ENCODE measurements around the gene USP3. TPM values are rescaled to one million over a fixed set of nuclear protein-coding genes. Genes with fewer than 3 reads are reported as not detected.

Gene USP3
- total and polyA plus RNA-seq, 2 donors (not counting 3 experiments of a cell fraction or from before 2014, with no cell fraction given) = 18.8 to 52.4 TPM

GRCh38 chr15:63469190-63469589, 35.2 kb upstream of the USP3 start:
- intact Hi-C loops (cut with micrococcal nuclease) (loop anchor here (5.0 kb wide), 1 partner anchor 113 kb away; no protein-coding TSS in a partner anchor), dilution Hi-C loops (cut with MboI; ENCODE audit: extremely low pct_ligation_motif_present, low sequenced_read_pairs) (no loop called here)
- no peaks in the 10 kb centered on the region for H3K4me1 ChIP-seq (ENCODE audit: control insufficient read depth, extremely low read depth, insufficient read depth, low read length)
- BruUV-seq (replicated peaks) = no TSS peak
- no peak overlapping the region for H3K9ac ChIP-seq (replicated peaks; ENCODE audit: extremely low read depth, insufficient read depth, low read length)
- ChIA-PET POLR2A (no interaction called here), CTCF (interaction anchor here (1.0 to 2.9 kb wide), 2 partner anchors 18 to 131 kb away, joined by 3 to 27 read pairs; no protein-coding TSS in a partner anchor)
- TF ChIP-seq CTCF (IDR thresholded peaks at IDR 0.05; ENCODE audit: extremely low read depth in 1 of 2, insufficient read depth in 1 of 2, low read depth in 1 of 2, low read length in 2 of 2) (no peak), POLR2AphosphoS5 (IDR thresholded peaks at IDR 0.05; ENCODE audit: insufficient read depth, low read depth, low read length) (no peak)
- H3K27me3 ChIP-seq (ENCODE audit: control insufficient read depth in 2 of 2, insufficient read depth in 2 of 2, low read length in 2 of 2) = no peaks in the 10 kb centered on the region
- no peaks in the 10 kb centered on the region for H3K9me3 ChIP-seq (replicated peaks; ENCODE audit: control insufficient read depth, insufficient read depth, low read length)
- no peaks in the 10 kb centered on the region for H3K79me2 ChIP-seq (ENCODE audit: control insufficient read depth, insufficient read depth, low read length)
- no peak overlapping the region for H3K4me3 ChIP-seq (replicated peaks in 1 of 3; ENCODE audit: insufficient read depth in 1 of 3, low read depth in 1 of 3, low read length in 3 of 3)
- no peak overlapping the region for H3K4me2 ChIP-seq (ENCODE audit: insufficient read depth, low read length)
- no peak overlapping the region for H2AFZ ChIP-seq (ENCODE audit: low read depth, low read length)
- no peaks in the 10 kb centered on the region for H4K20me1 ChIP-seq (replicated peaks; ENCODE audit: control insufficient read depth, extremely low read depth, insufficient read depth, low read length)
- no peak overlapping the region for H3K27ac ChIP-seq (ENCODE audit: insufficient read depth, low read depth, low read length)
- no peaks in the 10 kb centered on the region for H3K36me3 ChIP-seq (ENCODE audit: control insufficient read depth in 2 of 2, extremely low read depth in 1 of 2, insufficient read depth in 2 of 2, low read length in 2 of 2)
- FAIRE-seq (no peak), DNase-seq (ENCODE audit: low read depth, low spot score) (no peak)
- H3K9me1 ChIP-seq (replicated peaks; ENCODE audit: control insufficient read depth, extremely low read depth, insufficient read depth, low read length) = no peaks in the 10 kb centered on the region

GRCh38 chr15:63469984-63470383, 34.4 kb upstream of the USP3 start:
- Histone ChIP-seq H3K9ac (replicated peaks; ENCODE audit: extremely low read depth, insufficient read depth, low read length) (no peak overlapping the region), H3K9me1 (replicated peaks; ENCODE audit: control insufficient read depth, extremely low read depth, insufficient read depth, low read length) (no peaks in the 10 kb centered on the region), H3K9me3 (replicated peaks; ENCODE audit: control insufficient read depth, insufficient read depth, low read length) (no peaks in the 10 kb centered on the region), H3K27me3 (ENCODE audit: control insufficient read depth in 2 of 2, insufficient read depth in 2 of 2, low read length in 2 of 2) (no peaks in the 10 kb centered on the region), H2AFZ (ENCODE audit: low read depth, low read length) (no peak overlapping the region), H4K20me1 (replicated peaks; ENCODE audit: control insufficient read depth, extremely low read depth, insufficient read depth, low read length) (no peaks in the 10 kb centered on the region), H3K4me3 (replicated peaks in 1 of 3; ENCODE audit: insufficient read depth in 1 of 3, low read depth in 1 of 3, low read length in 3 of 3) (no peak overlapping the region), H3K27ac (ENCODE audit: insufficient read depth, low read depth, low read length) (no peak overlapping the region), H3K36me3 (ENCODE audit: control insufficient read depth in 2 of 2, extremely low read depth in 1 of 2, insufficient read depth in 2 of 2, low read length in 2 of 2) (no peaks in the 10 kb centered on the region), H3K79me2 (ENCODE audit: control insufficient read depth, insufficient read depth, low read length) (no peaks in the 10 kb centered on the region), H3K4me2 (ENCODE audit: insufficient read depth, low read length) (no peak overlapping the region), H3K4me1 (ENCODE audit: control insufficient read depth, extremely low read depth, insufficient read depth, low read length) (no peaks in the 10 kb centered on the region)
- intact Hi-C loops (cut with micrococcal nuclease) (loop anchor here (5.0 kb wide), 1 partner anchor 112 kb away; no protein-coding TSS in a partner anchor), dilution Hi-C loops (cut with MboI; ENCODE audit: extremely low pct_ligation_motif_present, low sequenced_read_pairs) (no loop called here)
- FAIRE-seq = no peak
- ChIA-PET CTCF (no interaction called here), POLR2A (no interaction called here)
- BruUV-seq (replicated peaks) = no TSS peak
- no peak for TF ChIP-seq POLR2A (IDR thresholded peaks at IDR 0.05; ENCODE audit: low read depth, low read length)
- no peak for TF ChIP-seq MYC (IDR thresholded peaks at IDR 0.05; ENCODE audit: low read depth, low read length)
- TF ChIP-seq CTCF (IDR thresholded peaks at IDR 0.05; ENCODE audit: extremely low read depth in 1 of 2, insufficient read depth in 1 of 2, low read depth in 1 of 2, low read length in 2 of 2) = no peak
- no peak for TF ChIP-seq POLR2AphosphoS5 (IDR thresholded peaks at IDR 0.05; ENCODE audit: insufficient read depth, low read depth, low read length)
- TF ChIP-seq JUN (IDR thresholded peaks at IDR 0.05; ENCODE audit: borderline replicate concordance, insufficient read depth, insufficient read length, low read depth) = no peak
- TF ChIP-seq MAX (IDR thresholded peaks at IDR 0.05; ENCODE audit: insufficient read depth, insufficient read length) = no peak
- TF ChIP-seq GATA2 (IDR thresholded peaks at IDR 0.05; ENCODE audit: insufficient read depth, insufficient read length, low read depth, low read length) = no peak
- TF ChIP-seq FOS (IDR thresholded peaks at IDR 0.05; ENCODE audit: borderline replicate concordance, insufficient read depth, low read length) = no peak
- no peak for TF ChIP-seq EZH2 (IDR thresholded peaks at IDR 0.05; ENCODE audit: borderline replicate concordance, low read depth, low read length, severe bottlenecking)
- no peak for DNase-seq (ENCODE audit: low read depth, low spot score)

Data from endothelial cell of umbilical vein (primary cell).